Sigmoid colon (tissue), 4 donors: Measurements from ENCODE around the gene ST6GALNAC1.

ENCODE experiments used
- EP300 ChIP-seq, 4 donors: sonication (generic); formaldehyde crosslinking; IDR thresholded peaks; one replicate each; pipeline ENCODE4 v1.6.1; 2017; ENCODE audit warnings: antibody characterized with exemption in 4 of 4
- TF ChIP-seq, protein P1 (sequence below), 4 experiments: fragments of 450-650 bp in 3 of 4; fragments of 200-600 bp in 1 of 4; IDR thresholded peaks; one replicate each; pipeline ENCODE4 v1.5.1; 2016 to 2019; ENCODE audit warnings: antibody characterized with exemption in 4 of 4, mild to moderate bottlenecking in 3 of 4, moderate library complexity in 2 of 4

DNA sequence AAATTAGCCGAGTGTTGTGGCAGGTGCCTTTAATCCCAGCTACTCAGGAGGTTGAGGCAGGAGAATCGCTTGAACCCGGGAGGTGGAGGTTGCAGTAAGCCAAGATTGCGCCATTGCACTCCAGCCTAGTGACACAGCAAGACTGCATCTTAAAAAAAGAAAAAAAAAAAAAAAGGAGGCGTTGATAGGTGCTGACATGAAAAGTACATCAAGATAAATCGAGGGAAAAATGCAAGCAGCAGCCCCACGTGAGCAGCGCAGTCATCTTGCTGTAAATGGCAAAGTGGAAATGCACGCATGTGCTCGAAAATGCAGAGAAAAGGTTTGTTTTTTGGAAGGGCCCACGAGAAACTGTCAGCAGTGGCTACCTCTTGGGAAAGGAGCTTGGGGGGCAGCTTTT is 46.3 kb upstream of the ST6GALNAC1 start:
- TF ChIP-seq, protein P1, sequence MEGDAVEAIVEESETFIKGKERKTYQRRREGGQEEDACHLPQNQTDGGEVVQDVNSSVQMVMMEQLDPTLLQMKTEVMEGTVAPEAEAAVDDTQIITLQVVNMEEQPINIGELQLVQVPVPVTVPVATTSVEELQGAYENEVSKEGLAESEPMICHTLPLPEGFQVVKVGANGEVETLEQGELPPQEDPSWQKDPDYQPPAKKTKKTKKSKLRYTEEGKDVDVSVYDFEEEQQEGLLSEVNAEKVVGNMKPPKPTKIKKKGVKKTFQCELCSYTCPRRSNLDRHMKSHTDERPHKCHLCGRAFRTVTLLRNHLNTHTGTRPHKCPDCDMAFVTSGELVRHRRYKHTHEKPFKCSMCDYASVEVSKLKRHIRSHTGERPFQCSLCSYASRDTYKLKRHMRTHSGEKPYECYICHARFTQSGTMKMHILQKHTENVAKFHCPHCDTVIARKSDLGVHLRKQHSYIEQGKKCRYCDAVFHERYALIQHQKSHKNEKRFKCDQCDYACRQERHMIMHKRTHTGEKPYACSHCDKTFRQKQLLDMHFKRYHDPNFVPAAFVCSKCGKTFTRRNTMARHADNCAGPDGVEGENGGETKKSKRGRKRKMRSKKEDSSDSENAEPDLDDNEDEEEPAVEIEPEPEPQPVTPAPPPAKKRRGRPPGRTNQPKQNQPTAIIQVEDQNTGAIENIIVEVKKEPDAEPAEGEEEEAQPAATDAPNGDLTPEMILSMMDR (IDR thresholded peaks at IDR 0.05), result no peak
- TF ChIP-seq EP300 (IDR thresholded peaks at IDR 0.05), result no peak
